Loucy (cell line): ENCODE data around the gene TPRG1L.

Experiments
- H2AFZ ChIP-seq: fragments of 200-600 bp; sonication (generic); 2 replicates; pipeline ENCODE4 v1.6.0; 2016; ENCODE audit warnings: antibody characterized with exemption, mild to moderate bottlenecking, low read length, moderate library complexity
- H3F3A ChIP-seq: fragments of 200-600 bp; 2 replicates; pipeline ENCODE4 v1.6.0; 2016; ENCODE audit warnings: antibody characterized with exemption, low read depth, mild to moderate bottlenecking
- H3K27me3 ChIP-seq: fragments of 200-600 bp; sonication (generic); 2 replicates; pipeline ENCODE4 v1.6.1; 2014; ENCODE audit warnings: low read length, mild to moderate bottlenecking; ENCODE audit not compliant: insufficient read depth, poor library complexity, severe bottlenecking
- H3K36me3 ChIP-seq: fragments of 200-600 bp; sonication (generic); 2 replicates; pipeline ENCODE4 v1.6.1; 2016; ENCODE audit warnings: low read length; ENCODE audit not compliant: insufficient read depth
- H3K4me1 ChIP-seq: fragments of 200-600 bp; sonication (generic); 2 replicates; pipeline ENCODE4 v1.5.1; 2014; ENCODE audit warnings: low read length, mild to moderate bottlenecking; ENCODE audit not compliant: insufficient read depth, poor library complexity, severe bottlenecking
- H3K4me2 ChIP-seq: fragments of 200-600 bp; sonication (generic); 2 replicates; pipeline ENCODE4 v1.6.0; 2014; ENCODE audit warnings: antibody characterized with exemption, low read length, low read depth, mild to moderate bottlenecking; ENCODE audit not compliant: poor library complexity, severe bottlenecking
- H3K4me3 ChIP-seq: fragments of 200-600 bp; sonication (generic); 2 replicates; pipeline ENCODE4 v1.5.1; 2014; ENCODE audit warnings: low read length, mild to moderate bottlenecking, mixed read lengths; ENCODE audit not compliant: poor library complexity, severe bottlenecking
- H3K79me2 ChIP-seq: fragments of 200-600 bp; sonication (generic); 2 replicates; pipeline ENCODE4 v1.6.1; 2014; ENCODE audit warnings: low read length; ENCODE audit not compliant: insufficient read depth
- H3K9ac ChIP-seq: fragments of 200-600 bp; sonication (generic); 2 replicates; pipeline ENCODE4 v1.6.0; 2014; ENCODE audit warnings: mild to moderate bottlenecking, low read depth, low read length, moderate library complexity; ENCODE audit not compliant: poor library complexity, severe bottlenecking
- H3K9me2 ChIP-seq: fragments of 200-600 bp; sonication (generic); replicated peaks from 2 replicates; pipeline ENCODE4 v1.6.1; 2016; ENCODE audit warnings: low read depth, low read length, mixed read lengths
- H3K9me3 ChIP-seq: fragments of 200-600 bp; sonication (generic); 2 replicates; pipeline ENCODE4 v1.6.1; 2014; ENCODE audit warnings: mild to moderate bottlenecking, antibody characterized with exemption, low read length, low read depth; ENCODE audit not compliant: insufficient read depth
- H4K20me1 ChIP-seq: fragments of 200-600 bp; sonication (generic); 2 replicates; pipeline ENCODE4 v1.6.0; 2014; ENCODE audit warnings: antibody characterized with exemption, low read length, mild to moderate bottlenecking; ENCODE audit not compliant: insufficient read depth, poor library complexity, severe bottlenecking
- CTCF ChIP-seq: fragments of 200-600 bp; sonication (generic); conservative IDR thresholded peaks from 2 replicates; pipeline ENCODE4 v1.5.1; 2014; ENCODE audit warnings: mild to moderate bottlenecking, antibody characterized with exemption, low read length
- EZH2phosphoT487 ChIP-seq: fragments of 200-600 bp; IDR thresholded peaks from 2 replicates; pipeline ENCODE4 v1.6.1; 2018; ENCODE audit warnings: antibody characterized with exemption, mild to moderate bottlenecking, moderate library complexity, borderline replicate concordance

TPRG1L gene

DNA sequence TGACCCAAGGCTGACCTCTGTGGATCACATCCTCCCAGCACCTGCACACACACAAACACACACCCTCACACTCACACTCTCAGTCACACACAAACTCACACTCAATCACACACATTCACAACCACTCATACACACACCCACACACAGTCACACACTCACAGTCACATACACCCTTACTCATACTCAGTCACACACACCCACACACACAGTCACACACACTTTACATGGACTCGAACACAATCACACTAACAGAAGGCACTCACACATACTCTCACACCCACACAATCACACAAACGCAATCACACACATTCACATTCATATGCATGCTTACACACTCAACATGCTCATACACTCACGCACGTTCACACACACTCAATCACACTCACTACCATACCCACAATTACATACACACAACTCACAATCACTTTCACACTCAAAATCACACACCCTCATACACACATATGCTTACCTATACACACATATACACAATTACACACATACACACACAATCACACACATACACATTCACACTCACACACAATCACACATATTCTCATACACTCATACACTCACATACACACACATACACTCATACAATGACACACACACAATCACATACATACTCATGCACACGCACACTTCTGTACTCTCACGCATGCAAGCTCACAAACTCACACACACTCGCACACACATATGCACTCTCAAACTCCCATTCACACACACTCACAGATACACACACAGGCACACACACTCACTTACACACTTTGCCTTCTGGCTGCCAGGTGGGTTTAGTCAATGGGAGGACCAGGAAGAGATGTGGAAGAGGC is 19.6 kb upstream of the TPRG1L start:
- H3K9me2 ChIP-seq = no peaks in the 10 kb centered on the region
- no peaks in the 10 kb centered on the region for H3K27me3 ChIP-seq
- H3K79me2 ChIP-seq = peaks cover 56% of the 10 kb centered on the region
- no peaks in the 10 kb centered on the region for H4K20me1 ChIP-seq
- H3K4me2 ChIP-seq = no peak overlapping the region
- peaks cover 23% of the 10 kb centered on the region for H3K4me1 ChIP-seq
- H3K9me3 ChIP-seq = no peaks in the 10 kb centered on the region
- no peak overlapping the region for H3K9ac ChIP-seq
- H3F3A ChIP-seq = no peaks in the 10 kb centered on the region
- no peaks in the 10 kb centered on the region for H3K36me3 ChIP-seq
- no peak overlapping the region for H3K4me3 ChIP-seq
- TF ChIP-seq EZH2phosphoT487 (no peak), CTCF (no peak)
- no peak overlapping the region for H2AFZ ChIP-seq

GRCh38 chr1:3606779-3607702 is 17.8 kb upstream of the TPRG1L start:
- no peaks in the 10 kb centered on the region for H3K36me3 ChIP-seq
- no peak overlapping the region for H3K4me3 ChIP-seq
- no peak overlapping the region for H3K9ac ChIP-seq
- no peaks in the 10 kb centered on the region for H3F3A ChIP-seq
- H3K4me1 ChIP-seq = peaks cover 18% of the 10 kb centered on the region
- TF ChIP-seq EZH2phosphoT487 = no peak
- no peak for TF ChIP-seq CTCF
- H3K4me2 ChIP-seq = no peak overlapping the region
- H3K9me2 ChIP-seq = no peaks in the 10 kb centered on the region
- peaks cover 53% of the 10 kb centered on the region for H3K79me2 ChIP-seq
- H3K9me3 ChIP-seq = no peaks in the 10 kb centered on the region
- H2AFZ ChIP-seq = no peak overlapping the region
- H4K20me1 ChIP-seq = no peaks in the 10 kb centered on the region
- no peaks in the 10 kb centered on the region for H3K27me3 ChIP-seq

DNA sequence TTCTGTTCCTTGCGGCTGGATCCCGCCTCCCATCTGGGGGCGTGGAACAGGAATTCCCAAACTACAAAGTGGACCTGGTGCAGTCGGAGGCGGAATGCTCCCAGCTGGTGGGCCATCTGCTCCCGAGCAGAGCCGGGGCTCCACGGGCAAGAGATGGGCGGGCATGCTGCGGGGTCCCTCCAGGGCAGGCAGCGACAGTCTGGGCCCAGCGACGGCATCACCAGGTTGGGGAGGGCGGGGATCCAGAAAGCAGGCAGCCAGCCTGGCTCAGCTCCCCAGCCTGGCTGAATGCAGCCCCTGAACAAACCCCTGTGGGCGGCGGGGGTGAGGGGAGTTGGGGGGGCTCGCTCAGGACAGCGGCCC is 17.1 kb upstream of the TPRG1L start:
- H3K9me2 ChIP-seq = no peaks in the 10 kb centered on the region

More for the DNA sequence above, 17.1 kb upstream of the TPRG1L start:
- no peak overlapping the region for H3K9ac ChIP-seq
- H3K4me3 ChIP-seq = no peak overlapping the region
- TF ChIP-seq EZH2phosphoT487 (no peak), CTCF (no peak)
- no peaks in the 10 kb centered on the region for H4K20me1 ChIP-seq
- H3K9me3 ChIP-seq = no peaks in the 10 kb centered on the region
- peaks cover 53% of the 10 kb centered on the region for H3K79me2 ChIP-seq
- no peak overlapping the region for H3K4me2 ChIP-seq
- peaks cover 17% of the 10 kb centered on the region for H3K4me1 ChIP-seq
- H3F3A ChIP-seq = no peaks in the 10 kb centered on the region
- H3K27me3 ChIP-seq = no peaks in the 10 kb centered on the region
- H3K36me3 ChIP-seq = no peaks in the 10 kb centered on the region
- H2AFZ ChIP-seq = no peak overlapping the region
